GM12891 (cell line): ENCODE measurements around the gene DCUN1D1.

Experiments used
- PAX5 ChIP-seq: IDR thresholded peaks from 2 replicates; pipeline ENCODE4 v1.6.1; 2011; ENCODE audit warnings: low read length, moderate library complexity, mild to moderate bottlenecking; ENCODE audit not compliant: insufficient read depth, severe bottlenecking
- POLR2A ChIP-seq: IDR thresholded peaks from 2 replicates; pipeline ENCODE4 v1.6.1; 2011; ENCODE audit warnings: low read depth, low read length, control low read depth
- POLR2AphosphoS5 ChIP-seq: IDR thresholded peaks from 2 replicates; pipeline ENCODE4 v1.6.1; 2011; ENCODE audit warnings: low read depth, low read length, control low read depth
- POU2F2 ChIP-seq: IDR thresholded peaks from 2 replicates; pipeline ENCODE4 v1.6.1; 2011; ENCODE audit warnings: low read depth, mild to moderate bottlenecking, control low read depth, low read length, moderate library complexity
- SPI1 ChIP-seq: IDR thresholded peaks from 2 replicates; pipeline ENCODE4 v1.6.1; 2011; ENCODE audit warnings: low read depth, low read length, control low read depth
- TAF1 ChIP-seq: IDR thresholded peaks from 2 replicates; pipeline ENCODE4 v1.6.1; 2011; ENCODE audit warnings: low read depth, low read length, control low read depth

DNA sequence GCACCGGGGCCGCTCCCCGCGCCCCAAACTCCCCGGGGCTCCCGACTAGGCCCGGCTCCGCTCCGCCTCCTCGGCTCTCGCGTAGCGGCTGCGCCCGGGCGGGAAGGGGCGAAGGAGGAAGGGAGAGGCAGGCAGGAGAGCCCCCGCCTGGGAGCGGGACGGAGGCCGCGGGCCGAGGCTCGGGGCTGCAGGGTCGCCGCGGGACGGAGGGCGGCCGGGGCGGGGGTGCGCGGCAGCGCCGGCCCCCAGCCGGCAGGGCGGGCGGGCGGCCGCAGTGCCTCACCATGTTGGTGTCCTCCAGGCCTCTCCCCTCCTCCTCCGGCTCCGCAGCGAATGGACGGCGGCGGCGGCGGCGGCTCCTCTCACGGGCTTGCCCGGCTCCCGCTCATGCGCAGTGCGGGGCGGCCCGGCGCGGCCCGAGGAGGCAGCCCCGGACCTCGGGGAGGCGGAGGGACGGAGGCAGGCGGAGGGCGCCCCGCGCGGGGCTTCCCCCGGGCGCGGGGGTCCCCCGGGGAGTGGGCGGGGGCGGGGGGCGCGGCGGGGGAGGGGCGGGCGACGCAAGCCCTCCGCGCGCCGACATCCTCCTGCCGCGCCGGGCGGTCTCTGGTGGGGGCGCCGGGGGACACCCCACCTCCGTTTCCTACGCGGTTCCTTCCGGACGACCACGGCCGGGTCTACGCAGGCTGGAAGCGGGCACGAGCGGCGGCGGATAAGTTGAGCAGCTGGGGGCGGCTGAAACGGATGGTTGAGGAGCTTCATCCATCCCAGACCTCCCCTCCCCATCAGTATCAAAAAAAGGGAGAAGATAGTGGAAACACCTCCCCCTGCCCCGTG is at the start of gene DCUN1D1:
- TF ChIP-seq POLR2A: no peak
- no peak for TF ChIP-seq SPI1
- TF ChIP-seq TAF1: peak; percentile 48
- no peak for TF ChIP-seq POLR2AphosphoS5
- TF ChIP-seq PAX5: no peak
- no peak for TF ChIP-seq POU2F2
